GM23338 (cell line): ENCODE data around the gene PDE3A. TPM values are rescaled to one million over a fixed set of nuclear protein-coding genes. Genes with fewer than 3 reads are reported as not detected.

Experiments
- ATAC-seq: fragments of 200-7000 bp; cut with Tn5 transposase; 3 replicates; pipeline ENCODE4 v1.9.1; 2020
- DNase-seq: peaks from one replicate; pipeline ENCODE4 v3.0.0-alpha.2; 2015; ENCODE audit warnings: low spot score
- H2AFZ ChIP-seq: fragments of 200-600 bp; sonication (generic); 2 replicates; pipeline ENCODE4 v1.8.0; 2016; ENCODE audit warnings: antibody characterized with exemption, mild to moderate bottlenecking, moderate library complexity
- H3F3A ChIP-seq: fragments of 200-600 bp; sonication (generic); replicated peaks from 2 replicates; pipeline ENCODE4 v1.8.0; 2017; ENCODE audit warnings: antibody characterized with exemption, mixed run types, low read depth
- H3K27ac ChIP-seq: fragments of 200-600 bp; sonication (generic); 2 replicates; pipeline ENCODE4 v1.6.1; 2016; ENCODE audit warnings: low read depth
- H3K27me3 ChIP-seq: fragments of 200-600 bp; sonication (generic); 2 replicates; pipeline ENCODE4 v1.8.0; 2016; ENCODE audit warnings: mild to moderate bottlenecking, mixed run types, moderate library complexity; ENCODE audit not compliant: insufficient read depth
- H3K36me3 ChIP-seq: fragments of 200-600 bp; sonication (generic); 2 replicates; pipeline ENCODE4 v1.8.0; 2016; ENCODE audit warnings: mild to moderate bottlenecking; ENCODE audit not compliant: insufficient read depth
- H3K4me1 ChIP-seq: fragments of 200-600 bp; sonication (generic); 2 replicates; pipeline ENCODE4 v1.8.0; 2016; ENCODE audit warnings: mild to moderate bottlenecking, moderate library complexity; ENCODE audit not compliant: insufficient read depth
- H3K4me2 ChIP-seq: fragments of 200-600 bp; sonication (generic); 2 replicates; pipeline ENCODE4 v1.7.1; 2017; ENCODE audit warnings: mixed run types
- H3K4me3 ChIP-seq: fragments of 200-600 bp; sonication (generic); 2 replicates; pipeline ENCODE4 v1.6.1; 2016; ENCODE audit warnings: mixed run types
- H3K79me2 ChIP-seq: fragments of 200-600 bp; sonication (generic); replicated peaks from 2 replicates; pipeline ENCODE4 v1.8.0; 2017; ENCODE audit warnings: mild to moderate bottlenecking; ENCODE audit not compliant: insufficient read depth
- H3K9me2 ChIP-seq: fragments of 200-600 bp; sonication (generic); 2 replicates; pipeline ENCODE4 v1.8.0; 2017; ENCODE audit not compliant: insufficient read depth
- H4K20me1 ChIP-seq: fragments of 200-600 bp; sonication (generic); replicated peaks from 2 replicates; pipeline ENCODE4 v1.8.0; 2017; ENCODE audit warnings: mild to moderate bottlenecking; ENCODE audit not compliant: insufficient read depth
- H3K27ac Mint-ChIP-seq: 2 replicates; pipeline ENCODE4 v1.8.0; 2020; ENCODE audit warnings: inconsistent platforms, mild to moderate bottlenecking, moderate library complexity, mixed read lengths
- H3K27me3 Mint-ChIP-seq: 3 replicates; pipeline ENCODE4 v1.8.0; 2022; ENCODE audit warnings: low read depth, mild to moderate bottlenecking, moderate library complexity, mixed read lengths, inconsistent platforms; ENCODE audit not compliant: insufficient read depth, poor library complexity
- H3K36me3 Mint-ChIP-seq: 3 replicates; pipeline ENCODE4 v1.8.0; 2021; ENCODE audit warnings: low read depth, mild to moderate bottlenecking, inconsistent platforms, moderate library complexity, mixed read lengths
- H3K4me1 Mint-ChIP-seq: 3 replicates; pipeline ENCODE4 v1.8.0; 2020; ENCODE audit warnings: mild to moderate bottlenecking, inconsistent platforms, mixed read lengths
- H3K4me3 Mint-ChIP-seq: 3 replicates; pipeline ENCODE4 v1.8.0; 2021; ENCODE audit warnings: moderate library complexity, mild to moderate bottlenecking, inconsistent platforms, mixed read lengths
- H3K9me3 Mint-ChIP-seq: 3 replicates; pipeline ENCODE4 v1.8.0; 2020; ENCODE audit warnings: moderate library complexity, mild to moderate bottlenecking, inconsistent platforms, mixed read lengths
- CREB1 ChIP-seq: fragments of 250-450 bp; sonication (Bioruptor Pico); IDR thresholded peaks from 2 replicates; pipeline ENCODE4 v1.5.0; 2020; ENCODE audit warnings: low read depth, mild to moderate bottlenecking, moderate library complexity
- ETS1 ChIP-seq: IDR thresholded peaks from 2 replicates; pipeline ENCODE4 v1.6.1; 2016; ENCODE audit warnings: antibody characterized with exemption
- EZH2phosphoT487 ChIP-seq: fragments of 200-600 bp; sonication (generic); IDR thresholded peaks from one replicate; pipeline ENCODE4 v1.8.1; 2018; ENCODE audit warnings: antibody characterized with exemption; ENCODE audit not compliant: unreplicated experiment
- JUNB ChIP-seq: IDR thresholded peaks from one replicate; pipeline ENCODE4 v1.6.1; 2016; ENCODE audit warnings: antibody characterized with exemption; ENCODE audit not compliant: unreplicated experiment
- NANOG ChIP-seq: IDR thresholded peaks from 2 replicates; pipeline ENCODE4 v1.6.1; 2016; ENCODE audit warnings: antibody characterized with exemption, borderline replicate concordance
- POLR2AphosphoS5 ChIP-seq: IDR thresholded peaks from 2 replicates; pipeline ENCODE4 v1.6.1; 2016; ENCODE audit warnings: antibody characterized with exemption, low read depth
- REST ChIP-seq: IDR thresholded peaks from one replicate; pipeline ENCODE4 v1.6.1; 2018; ENCODE audit warnings: antibody characterized with exemption; ENCODE audit not compliant: unreplicated experiment
- STAT1 ChIP-seq: IDR thresholded peaks from one replicate; pipeline ENCODE4 v1.6.1; 2016; ENCODE audit warnings: antibody characterized with exemption; ENCODE audit not compliant: unreplicated experiment
- ZNF331 ChIP-seq: fragments of 250-450 bp; sonication (Bioruptor Pico); IDR thresholded peaks from 2 replicates; pipeline ENCODE4 v1.5.0; 2020; ENCODE audit warnings: low read depth, mild to moderate bottlenecking, moderate library complexity
- ZNF462 ChIP-seq: fragments of 250-450 bp; sonication (Bioruptor Pico); IDR thresholded peaks from 2 replicates; pipeline ENCODE4 v1.5.0; 2020; ENCODE audit warnings: mild to moderate bottlenecking, moderate library complexity
- polyA plus RNA-seq: library from polyadenylated mRNA; unstranded; fragments of >200 nt; fragmentation: Nextera tagmentation; extraction: Ambion mirVana; gene quantifications from 2 replicates; pipeline ENCODE4 v1.2.1, GENCODE V29; 2016
- total RNA-seq: library from RNA; depleted of rRNA; stranded (reverse); fragments of >200 nt; shearing (Covaris generic); gene quantifications from 2 replicates; pipeline ENCODE4 v1.2.3, GENCODE V29; 2014

PDE3A gene
- total and polyA plus RNA-seq, 2 experiments from 2014 or later: 2.7 to 9.2 TPM

GRCh38 chr12:20528208-20528607, 159.9 kb downstream of the PDE3A start:
- TF ChIP-seq CREB1 (no peak), REST (no peak), NANOG (no peak), JUNB (no peak), EZH2phosphoT487 (no peak), ZNF462 (CRISPR knock-in tag) (no peak), STAT1 (no peak), ZNF331 (CRISPR knock-in tag) (no peak), ETS1 (no peak), POLR2AphosphoS5 (no peak)
- Mint-ChIP-seq H3K9me3 (no peaks in the 10 kb centered on the region), H3K27me3 (peaks cover 1% of the 10 kb centered on the region), H3K36me3 (0 out of 3 replicates have a peak, but pooled peaks cover under 1% of the 10 kb centered on the region), H3K4me1 (peaks cover 32% of the 10 kb centered on the region), H3K4me3 (no peak overlapping the region), H3K27ac (no peak overlapping the region)
- no peak overlapping the region for H3K4me2 ChIP-seq
- H3K27ac ChIP-seq: no peak overlapping the region
- no peaks in the 10 kb centered on the region for H3K27me3 ChIP-seq
- H2AFZ ChIP-seq: no peak overlapping the region
- no peaks in the 10 kb centered on the region for H3K79me2 ChIP-seq
- H3K9me2 ChIP-seq: 0 out of 2 replicates have a peak, but pooled peaks cover 4% of the 10 kb centered on the region
- no peak overlapping the region for H3K4me3 ChIP-seq
- no peaks in the 10 kb centered on the region for H3K36me3 ChIP-seq
- peaks cover 34% of the 10 kb centered on the region for H3K4me1 ChIP-seq
- no peak for ATAC-seq
- DNase-seq: no peak
- H4K20me1 ChIP-seq: no peaks in the 10 kb centered on the region
- H3F3A ChIP-seq: no peaks in the 10 kb centered on the region
